GM12891 (cell line): Measurements from ENCODE around the gene PRPSAP2.
"Not testable (repeated sequence)": the region's sequence is repeated elsewhere in the genome, so short reads cannot be mapped to it uniquely, and the experiment has no call there.

Experiments used
- DNase-seq: peaks from one replicate; pipeline ENCODE4 v3.0.0; 2011; ENCODE audit warnings: low spot score; ENCODE audit not compliant: insufficient read length
- FAIRE-seq: peaks from 2 replicates; lab custom pipeline; 2011; peaks lifted over from hg19 to GRCh38; lab: Jason Lieb, UNC
- PAX5 ChIP-seq: IDR thresholded peaks from 2 replicates; pipeline ENCODE4 v1.6.1; 2011; ENCODE audit warnings: low read length, moderate library complexity, mild to moderate bottlenecking; ENCODE audit not compliant: insufficient read depth, severe bottlenecking
- POLR2A ChIP-seq: IDR thresholded peaks from 2 replicates; pipeline ENCODE4 v1.6.1; 2011; ENCODE audit warnings: low read depth, low read length, control low read depth
- POLR2AphosphoS5 ChIP-seq: IDR thresholded peaks from 2 replicates; pipeline ENCODE4 v1.6.1; 2011; ENCODE audit warnings: low read depth, low read length, control low read depth
- POU2F2 ChIP-seq: IDR thresholded peaks from 2 replicates; pipeline ENCODE4 v1.6.1; 2011; ENCODE audit warnings: low read depth, mild to moderate bottlenecking, control low read depth, low read length, moderate library complexity
- SPI1 ChIP-seq: IDR thresholded peaks from 2 replicates; pipeline ENCODE4 v1.6.1; 2011; ENCODE audit warnings: low read depth, low read length, control low read depth
- TAF1 ChIP-seq: IDR thresholded peaks from 2 replicates; pipeline ENCODE4 v1.6.1; 2011; ENCODE audit warnings: low read depth, low read length, control low read depth

Gene PRPSAP2

GRCh38 chr17:18921485-18921884, 63.6 kb downstream of the PRPSAP2 start:
- FAIRE-seq, result peak; percentile 83
- no peak for TF ChIP-seq SPI1
- no peak for DNase-seq

DNA sequence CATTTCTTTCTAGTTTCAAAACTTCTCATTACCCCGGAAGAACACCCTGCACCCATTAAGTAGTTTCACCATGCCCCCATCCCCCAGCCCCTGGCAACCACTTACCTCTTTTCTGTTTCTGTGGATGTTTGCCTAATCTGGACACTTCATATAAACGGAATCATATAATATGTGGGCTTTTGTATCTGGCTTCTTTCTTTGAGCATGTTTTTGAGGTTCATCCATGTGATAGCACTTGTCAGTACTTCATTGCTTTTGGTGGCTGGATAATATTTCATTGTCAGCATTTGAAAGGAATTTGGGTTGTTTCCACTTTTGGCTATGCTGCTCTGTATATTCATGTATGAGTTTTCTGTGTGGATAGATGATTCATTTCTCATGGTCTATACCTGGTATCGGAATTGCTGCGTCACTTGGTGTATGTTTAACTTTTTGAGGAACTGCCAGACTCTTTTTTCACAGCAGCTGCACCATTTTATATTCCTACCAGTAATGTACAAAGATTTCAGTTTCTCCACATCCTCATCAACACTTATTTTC, 64.1 kb downstream of the PRPSAP2 start:
- TF ChIP-seq POU2F2 (0 out of 2 replicates have a peak, but pooled peaks have one; percentile 33), SPI1 (peak; percentile 95), TAF1 (no peak), POLR2A (no peak), POLR2AphosphoS5 (no peak), PAX5 (no peak)
- DNase-seq, result no peak
- peak; percentile 95 for FAIRE-seq

DNA sequence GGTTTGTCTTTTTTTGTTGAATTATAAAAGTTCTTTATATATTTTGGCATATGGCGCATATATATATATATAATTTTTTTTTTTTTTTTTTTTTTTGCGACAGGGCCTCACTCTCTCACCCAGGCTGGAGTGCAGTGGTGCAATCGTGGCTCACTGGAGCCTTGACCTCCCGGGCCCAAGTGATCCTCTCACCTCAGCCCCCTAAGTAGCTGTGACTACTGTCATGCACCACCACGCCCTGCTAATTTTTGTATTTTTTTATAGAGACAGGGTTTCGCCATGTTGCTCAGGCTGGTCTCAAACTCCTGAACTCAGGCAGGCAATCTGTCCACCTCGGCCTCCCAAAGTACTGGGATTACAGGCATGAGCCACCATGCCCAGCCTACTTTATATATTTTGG, 64.7 kb downstream of the PRPSAP2 start:
- not testable (repeated sequence) for FAIRE-seq, DNase-seq

- TF ChIP-seq POLR2A, result no peak
- no peak for TF ChIP-seq POU2F2
- no peak for TF ChIP-seq TAF1
- TF ChIP-seq PAX5, result no peak
- no peak for TF ChIP-seq SPI1
- TF ChIP-seq POLR2AphosphoS5, result no peak
- FAIRE-seq (no peak), DNase-seq (no peak)
These were observed 67.3 kb downstream of the PRPSAP2 start for GRCh38 chr17:18925187-18925586.

GRCh38 chr17:18928628-18929125, 70.7 kb downstream of the PRPSAP2 start:
- DNase-seq (no peak), FAIRE-seq (no peak)
- no peak for TF ChIP-seq SPI1
- no peak for TF ChIP-seq POLR2AphosphoS5
- TF ChIP-seq TAF1, result no peak
- TF ChIP-seq PAX5, result no peak
- TF ChIP-seq POU2F2, result no peak
- TF ChIP-seq POLR2A, result no peak

DNA sequence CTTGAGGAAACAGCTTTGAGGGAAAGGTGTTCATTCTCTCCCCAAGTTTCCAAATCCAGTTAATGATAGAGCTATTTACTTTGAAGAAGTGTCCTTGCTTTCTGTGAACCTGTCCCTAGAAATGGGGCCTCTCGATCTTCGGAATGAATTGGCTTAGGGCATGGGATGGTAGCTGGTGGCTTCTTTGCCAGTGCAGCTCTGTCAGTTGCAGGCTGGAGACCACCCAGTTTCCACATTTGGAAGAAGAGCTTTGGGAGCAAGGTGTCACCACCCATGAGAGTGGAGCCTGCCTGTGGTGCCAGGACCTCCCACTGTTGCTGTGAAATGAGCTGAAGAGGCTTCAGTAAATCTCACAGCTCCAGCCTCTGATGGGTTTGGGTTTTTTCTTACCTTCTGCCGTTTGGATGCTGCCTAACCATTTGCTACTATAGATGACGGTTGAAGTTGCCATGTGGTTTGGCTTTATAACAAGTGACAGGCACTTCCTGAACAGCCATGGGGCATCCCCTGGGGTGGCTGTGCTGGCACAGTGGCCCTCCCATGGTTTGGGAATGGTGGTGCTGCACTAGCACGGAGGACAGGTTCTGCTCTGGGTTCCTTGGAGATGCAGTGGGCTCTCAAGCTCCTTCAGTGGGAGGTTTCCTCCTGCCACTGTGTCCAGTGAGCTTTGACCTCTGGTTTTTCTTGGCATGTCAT, 74.6 kb downstream of the PRPSAP2 start:
- no peak for DNase-seq
- TF ChIP-seq POLR2AphosphoS5 (peak; percentile 49), POLR2A (0 out of 2 replicates have a peak, but pooled peaks have one; percentile 32), POU2F2 (no peak)
- FAIRE-seq, result peak; percentile 9

GRCh38 chr17:18933102-18934058, 75.4 kb downstream of the PRPSAP2 start:
- no peak for DNase-seq
- FAIRE-seq, result peak; percentile 79
- TF ChIP-seq SPI1, result peak; percentile 78
- no peak for TF ChIP-seq POLR2AphosphoS5
- TF ChIP-seq PAX5, result no peak

DNA sequence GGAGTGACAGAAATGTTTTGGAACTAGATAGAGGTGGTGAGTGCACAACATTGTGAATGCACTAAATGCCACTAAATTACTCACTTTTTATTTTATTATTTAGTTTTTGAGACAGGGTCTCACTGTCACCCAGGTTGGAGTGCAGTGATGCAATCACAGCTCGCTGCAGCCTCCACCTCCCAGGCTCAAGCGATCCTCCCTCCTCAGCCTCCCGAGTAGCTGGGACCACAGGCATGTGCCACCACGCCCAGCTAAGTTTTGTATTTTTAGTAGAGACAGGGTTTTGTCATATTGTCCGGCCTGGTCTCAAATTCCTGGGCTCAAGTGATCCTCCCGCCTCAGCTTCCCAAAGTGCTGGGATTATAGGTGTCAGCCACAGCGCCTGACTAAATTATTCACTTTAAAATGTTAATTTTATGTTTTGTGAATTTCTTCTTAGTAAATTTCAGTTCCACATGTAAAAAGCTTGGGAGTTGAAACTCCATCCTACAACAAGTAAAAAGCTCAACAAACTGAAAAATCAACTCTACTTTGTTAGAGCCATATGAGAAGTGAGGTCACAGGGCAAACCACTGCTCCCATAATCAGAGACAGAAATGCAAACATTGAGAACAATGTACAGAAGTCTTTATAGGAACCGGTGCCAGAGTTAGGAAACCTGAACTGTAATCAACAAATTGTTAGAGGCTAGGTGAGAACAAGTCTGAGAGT, 80.2 kb downstream of the PRPSAP2 start:
- DNase-seq (no peak), FAIRE-seq (no peak)
- no peak for TF ChIP-seq TAF1
- TF ChIP-seq SPI1, result no peak

DNA sequence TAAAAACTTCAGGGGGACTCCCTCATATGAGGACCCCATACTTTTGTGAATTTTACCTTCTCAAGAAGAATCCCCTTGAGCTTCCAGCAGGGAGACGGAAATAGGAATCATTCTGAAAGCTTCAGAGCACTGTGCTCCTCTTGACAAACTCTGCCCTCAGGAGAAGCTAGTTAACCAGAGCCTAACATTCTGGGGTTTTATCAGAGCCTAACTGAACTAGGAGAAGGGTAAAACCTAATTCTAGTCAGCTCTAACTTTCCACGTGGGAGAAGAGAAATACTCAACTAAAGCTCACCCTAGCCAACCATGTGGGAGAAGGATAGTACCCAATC, 80.7 kb downstream of the PRPSAP2 start:
- TF ChIP-seq POLR2A (no peak), SPI1 (no peak), POLR2AphosphoS5 (no peak), POU2F2 (no peak), PAX5 (no peak), TAF1 (no peak)
- no peak for DNase-seq
- peak; percentile 63 for FAIRE-seq
